HCT116 (cell line): Measurements from ENCODE around the gene TXNDC11.

Experiments used
- CEBPB ChIP-seq: IDR thresholded peaks from 2 replicates; pipeline ENCODE4 v1.6.1; 2012; ENCODE audit warnings: low read depth
- EGR1 ChIP-seq: IDR thresholded peaks from 2 replicates; pipeline ENCODE4 v1.6.1; 2012; ENCODE audit warnings: low read depth
- EZH2 ChIP-seq: fragments of 200-600 bp; sonication (generic); IDR thresholded peaks from 2 replicates; pipeline ENCODE4 v1.6.1; 2017; ENCODE audit warnings: antibody characterized with exemption, mixed run types
- JUND ChIP-seq: IDR thresholded peaks from 2 replicates; pipeline ENCODE4 v1.6.1; 2012
- POLR2A ChIP-seq: IDR thresholded peaks from 2 replicates; pipeline ENCODE4 v1.7.0; 2011; ENCODE audit warnings: borderline replicate concordance; ENCODE audit not compliant: insufficient read depth, insufficient read length; ENCODE audit errors: extremely low read depth
- POLR2AphosphoS5 ChIP-seq: IDR thresholded peaks from 2 replicates; pipeline ENCODE4 v1.6.1; 2011; ENCODE audit warnings: mild to moderate bottlenecking, low read depth, low read length, moderate library complexity
- RAD21 ChIP-seq: IDR thresholded peaks from 2 replicates; pipeline ENCODE4 v1.6.1; 2012; ENCODE audit warnings: low read depth, mild to moderate bottlenecking
- SIN3A ChIP-seq: IDR thresholded peaks from 2 replicates; pipeline ENCODE4 v1.6.1; 2012; ENCODE audit warnings: low read depth
- TCF7L2 ChIP-seq: IDR thresholded peaks from 2 replicates; pipeline ENCODE4 v1.7.0; 2011; ENCODE audit warnings: borderline replicate concordance, inconsistent platforms; ENCODE audit not compliant: insufficient read depth, insufficient read length; ENCODE audit errors: extremely low read depth
- YY1 ChIP-seq: IDR thresholded peaks from 2 replicates; pipeline ENCODE4 v1.6.1; 2011; ENCODE audit warnings: low read length, low read depth, moderate library complexity, mild to moderate bottlenecking; ENCODE audit not compliant: insufficient replicate concordance; ENCODE audit errors: extremely low read depth
- ZFX ChIP-seq: fragments of 450-650 bp; IDR thresholded peaks from 2 replicates; pipeline ENCODE4 v1.6.1; 2017
- ZNF274 ChIP-seq: fragments of 200-500 bp; sonication (Bioruptor generic); IDR thresholded peaks from 2 replicates; pipeline ENCODE4 v1.6.1; 2014; ENCODE audit warnings: mild to moderate bottlenecking, low read depth, low read length, inconsistent platforms
- TF ChIP-seq, protein P1 (sequence below), 3 experiments: fragments of 200-600 bp in 1 of 3; sonication (generic) in 1 of 3; IDR thresholded peaks in 2 of 3; conservative IDR thresholded peaks in 1 of 3; 2 replicates each; pipeline ENCODE4 v1.5.1; 2012 to 2017; ENCODE audit warnings: low read depth in 2 of 3, low read length in 2 of 3, antibody characterized with exemption in 1 of 3, borderline replicate concordance in 1 of 3, control low read depth in 1 of 3, mild to moderate bottlenecking in 1 of 3, mixed read lengths in 1 of 3, mixed run types in 1 of 3, moderate library complexity in 1 of 3; ENCODE audit not compliant: insufficient read depth in 1 of 3
- TF ChIP-seq, protein P2 (sequence below): IDR thresholded peaks from 2 replicates; pipeline ENCODE4 v1.6.1; 2012; ENCODE audit warnings: low read depth

DNA sequence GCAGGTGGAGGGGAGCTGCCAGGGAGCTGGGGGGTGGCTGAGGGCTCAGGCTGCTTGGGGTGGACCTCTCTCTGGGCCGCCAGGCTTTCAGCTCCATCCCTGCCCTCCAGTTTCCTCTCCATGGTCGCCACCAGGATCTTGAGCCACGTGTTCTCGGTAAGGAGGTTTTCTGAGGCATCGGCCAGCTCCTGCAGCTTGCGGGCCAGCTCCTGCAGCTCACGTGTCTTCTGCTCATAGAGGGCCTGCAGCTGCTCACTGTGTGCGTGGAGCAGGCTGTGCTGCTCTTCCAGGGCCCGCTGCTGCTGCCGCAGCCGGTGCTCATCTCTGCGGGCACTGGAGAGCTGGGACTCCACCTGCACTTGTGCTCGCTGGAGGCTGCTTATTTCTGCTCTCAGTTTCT is 63.4 kb downstream of the TXNDC11 start:
- TF ChIP-seq, protein P1, sequence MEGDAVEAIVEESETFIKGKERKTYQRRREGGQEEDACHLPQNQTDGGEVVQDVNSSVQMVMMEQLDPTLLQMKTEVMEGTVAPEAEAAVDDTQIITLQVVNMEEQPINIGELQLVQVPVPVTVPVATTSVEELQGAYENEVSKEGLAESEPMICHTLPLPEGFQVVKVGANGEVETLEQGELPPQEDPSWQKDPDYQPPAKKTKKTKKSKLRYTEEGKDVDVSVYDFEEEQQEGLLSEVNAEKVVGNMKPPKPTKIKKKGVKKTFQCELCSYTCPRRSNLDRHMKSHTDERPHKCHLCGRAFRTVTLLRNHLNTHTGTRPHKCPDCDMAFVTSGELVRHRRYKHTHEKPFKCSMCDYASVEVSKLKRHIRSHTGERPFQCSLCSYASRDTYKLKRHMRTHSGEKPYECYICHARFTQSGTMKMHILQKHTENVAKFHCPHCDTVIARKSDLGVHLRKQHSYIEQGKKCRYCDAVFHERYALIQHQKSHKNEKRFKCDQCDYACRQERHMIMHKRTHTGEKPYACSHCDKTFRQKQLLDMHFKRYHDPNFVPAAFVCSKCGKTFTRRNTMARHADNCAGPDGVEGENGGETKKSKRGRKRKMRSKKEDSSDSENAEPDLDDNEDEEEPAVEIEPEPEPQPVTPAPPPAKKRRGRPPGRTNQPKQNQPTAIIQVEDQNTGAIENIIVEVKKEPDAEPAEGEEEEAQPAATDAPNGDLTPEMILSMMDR (IDR thresholded peaks at IDR 0.05 in 2 of 3, conservative IDR thresholded peaks at IDR 0.05 in 1 of 3; ENCODE audit: borderline replicate concordance in 1 of 3, insufficient read depth in 1 of 3, low read depth in 2 of 3, low read length in 2 of 3) = no peak
- no peak for TF ChIP-seq POLR2AphosphoS5
- no peak for TF ChIP-seq POLR2A
- no peak for TF ChIP-seq YY1
- no peak for TF ChIP-seq TCF7L2
- TF ChIP-seq, protein P2, sequence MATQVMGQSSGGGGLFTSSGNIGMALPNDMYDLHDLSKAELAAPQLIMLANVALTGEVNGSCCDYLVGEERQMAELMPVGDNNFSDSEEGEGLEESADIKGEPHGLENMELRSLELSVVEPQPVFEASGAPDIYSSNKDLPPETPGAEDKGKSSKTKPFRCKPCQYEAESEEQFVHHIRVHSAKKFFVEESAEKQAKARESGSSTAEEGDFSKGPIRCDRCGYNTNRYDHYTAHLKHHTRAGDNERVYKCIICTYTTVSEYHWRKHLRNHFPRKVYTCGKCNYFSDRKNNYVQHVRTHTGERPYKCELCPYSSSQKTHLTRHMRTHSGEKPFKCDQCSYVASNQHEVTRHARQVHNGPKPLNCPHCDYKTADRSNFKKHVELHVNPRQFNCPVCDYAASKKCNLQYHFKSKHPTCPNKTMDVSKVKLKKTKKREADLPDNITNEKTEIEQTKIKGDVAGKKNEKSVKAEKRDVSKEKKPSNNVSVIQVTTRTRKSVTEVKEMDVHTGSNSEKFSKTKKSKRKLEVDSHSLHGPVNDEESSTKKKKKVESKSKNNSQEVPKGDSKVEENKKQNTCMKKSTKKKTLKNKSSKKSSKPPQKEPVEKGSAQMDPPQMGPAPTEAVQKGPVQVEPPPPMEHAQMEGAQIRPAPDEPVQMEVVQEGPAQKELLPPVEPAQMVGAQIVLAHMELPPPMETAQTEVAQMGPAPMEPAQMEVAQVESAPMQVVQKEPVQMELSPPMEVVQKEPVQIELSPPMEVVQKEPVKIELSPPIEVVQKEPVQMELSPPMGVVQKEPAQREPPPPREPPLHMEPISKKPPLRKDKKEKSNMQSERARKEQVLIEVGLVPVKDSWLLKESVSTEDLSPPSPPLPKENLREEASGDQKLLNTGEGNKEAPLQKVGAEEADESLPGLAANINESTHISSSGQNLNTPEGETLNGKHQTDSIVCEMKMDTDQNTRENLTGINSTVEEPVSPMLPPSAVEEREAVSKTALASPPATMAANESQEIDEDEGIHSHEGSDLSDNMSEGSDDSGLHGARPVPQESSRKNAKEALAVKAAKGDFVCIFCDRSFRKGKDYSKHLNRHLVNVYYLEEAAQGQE = no peak
- no peak for TF ChIP-seq CEBPB
- TF ChIP-seq EGR1 = no peak
- TF ChIP-seq RAD21 = no peak
- no peak for TF ChIP-seq ZFX
- no peak for TF ChIP-seq JUND
- TF ChIP-seq SIN3A = no peak
- no peak for TF ChIP-seq EZH2
- TF ChIP-seq ZNF274 = no peak
